Right lung (tissue), 5 donors: Measurements from ENCODE around the gene SORBS1. TPM values are rescaled to one million over a fixed set of nuclear protein-coding genes. Genes with fewer than 3 reads are reported as not detected.
"Not testable (repeated sequence)": the region's sequence is repeated elsewhere in the genome, so short reads cannot be mapped to it uniquely, and the experiment has no call there.

Source experiments
- DNase-seq, 2 donors: peaks; one replicate each; pipeline ENCODE4 v3.0.0-alpha.2; 2013
- polyA plus RNA-seq, 5 donors: library from polyadenylated mRNA; unstranded; fragments of 120-200 nt; gene quantifications; one replicate each; pipeline versions ENCODE4 v1.2.1 to v1.2.3, GENCODE V29; 2013; ENCODE audit warnings: inconsistent platforms in 1 of 5, low replicate concordance in 1 of 5; ENCODE audit not compliant: insufficient read length in 5 of 5, insufficient read depth in 1 of 5

SORBS1 gene
- polyA plus RNA-seq, 5 donors = 19.1 to 42.2 (median 31.5) TPM

DNA sequence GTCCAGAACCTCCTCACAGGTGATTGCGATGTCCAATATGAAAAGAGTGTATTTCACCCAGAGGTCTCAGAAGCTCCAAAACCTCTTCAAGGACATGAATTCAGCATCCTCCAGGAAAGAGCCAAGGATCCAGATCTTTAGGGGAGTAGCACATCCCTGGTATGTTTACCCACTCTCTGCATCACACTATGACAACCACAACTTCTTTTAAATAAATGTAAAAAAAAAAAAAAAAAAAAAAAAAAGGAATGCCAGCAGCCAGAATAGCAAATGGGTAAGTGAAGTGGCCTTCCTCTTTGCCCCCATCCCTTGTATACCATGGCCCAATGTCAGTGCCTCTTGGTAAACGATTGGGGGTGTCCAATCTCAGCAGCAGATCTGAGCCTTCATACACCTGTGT lies 67.3 kb downstream of the SORBS1 start:
- no peak for DNase-seq

DNA sequence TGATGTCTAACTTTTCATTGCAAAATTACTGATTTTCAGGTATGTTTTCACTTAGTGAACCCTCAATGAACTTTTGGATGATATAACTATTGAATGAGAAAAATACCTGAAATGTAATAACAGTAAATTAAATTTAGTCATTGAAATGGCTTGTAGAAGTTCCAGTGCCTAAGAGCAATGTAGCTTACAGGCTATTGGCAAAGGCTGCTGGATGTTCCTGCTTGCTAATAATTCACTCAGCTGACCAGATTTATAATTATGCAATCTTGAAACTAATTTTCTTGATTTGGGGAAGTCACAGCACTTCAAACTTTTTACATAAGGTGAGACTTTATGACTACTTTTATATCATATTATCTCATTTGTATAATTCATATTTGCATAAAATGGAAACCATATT lies 73.2 kb downstream of the SORBS1 start:
- DNase-seq = no peak

DNA sequence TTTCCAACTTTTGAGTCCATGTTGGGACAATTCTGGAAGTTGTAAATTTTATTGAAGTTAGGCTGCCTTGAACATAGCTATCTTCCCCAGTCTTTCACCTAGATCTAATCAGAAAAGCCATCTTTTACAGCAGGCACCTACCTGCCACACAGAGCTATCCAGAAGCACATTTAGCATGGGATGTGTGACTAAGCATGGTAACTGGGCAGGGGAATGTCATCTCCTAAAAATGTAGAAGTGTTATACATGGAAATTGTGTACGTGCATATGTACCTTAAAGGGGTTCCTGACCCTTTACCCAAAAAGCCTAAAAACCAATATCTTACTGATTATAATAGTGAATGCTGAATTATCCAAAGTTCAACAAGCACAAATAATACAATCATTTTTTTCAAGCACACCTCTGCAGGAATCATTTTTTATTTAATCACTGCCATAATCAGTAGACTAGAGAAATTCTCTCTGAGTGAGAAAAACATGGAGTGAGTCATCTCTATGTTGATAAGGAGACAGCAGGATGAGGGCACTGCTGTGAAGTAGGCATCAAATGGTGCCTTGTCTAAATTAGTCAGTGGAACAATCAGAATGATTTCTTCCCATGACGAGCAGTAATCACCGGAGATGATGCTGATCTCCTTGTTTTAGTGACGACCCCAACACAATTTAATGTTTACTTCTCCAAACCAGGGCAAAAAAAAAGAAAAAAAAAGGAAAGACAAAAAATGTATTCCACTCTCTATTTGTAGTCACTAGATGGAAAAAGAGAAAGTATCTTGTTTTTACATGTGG lies 75.9 kb downstream of the SORBS1 start:
- DNase-seq = no peak

DNA sequence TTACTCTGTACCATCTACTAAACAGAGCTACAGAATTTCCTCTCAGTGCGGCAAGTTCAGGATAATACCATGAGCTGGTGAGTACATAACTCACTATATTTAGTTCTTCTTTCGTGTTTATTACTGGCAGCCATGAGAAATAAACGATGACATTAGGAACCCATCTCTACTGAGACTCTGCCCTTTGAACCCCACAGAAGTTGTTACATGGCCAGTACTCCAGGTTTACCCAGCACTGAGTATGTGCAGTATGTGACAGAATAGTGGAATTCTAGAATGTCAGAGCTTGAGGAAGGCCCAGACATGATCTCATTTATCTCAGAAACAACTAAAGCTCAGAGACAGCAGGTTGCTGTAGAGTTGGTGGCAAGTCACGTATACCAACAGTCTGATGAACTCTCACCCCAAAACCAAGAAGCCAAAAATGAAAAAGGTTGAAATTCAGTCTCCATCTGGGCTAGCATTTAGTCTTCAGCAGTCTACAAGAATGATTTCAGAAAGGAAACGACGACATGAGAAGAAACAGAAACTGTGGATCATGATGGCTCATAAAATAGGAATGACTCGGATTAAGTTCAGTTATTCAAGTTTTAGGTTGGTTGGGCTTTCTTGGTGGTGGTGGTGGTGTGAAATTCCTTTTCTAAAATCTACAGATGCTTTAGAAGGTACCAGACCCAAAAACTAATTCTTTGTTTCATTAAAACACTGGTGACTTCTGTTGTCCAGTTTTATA lies 78.5 kb downstream of the SORBS1 start:
- no peak for DNase-seq

DNA sequence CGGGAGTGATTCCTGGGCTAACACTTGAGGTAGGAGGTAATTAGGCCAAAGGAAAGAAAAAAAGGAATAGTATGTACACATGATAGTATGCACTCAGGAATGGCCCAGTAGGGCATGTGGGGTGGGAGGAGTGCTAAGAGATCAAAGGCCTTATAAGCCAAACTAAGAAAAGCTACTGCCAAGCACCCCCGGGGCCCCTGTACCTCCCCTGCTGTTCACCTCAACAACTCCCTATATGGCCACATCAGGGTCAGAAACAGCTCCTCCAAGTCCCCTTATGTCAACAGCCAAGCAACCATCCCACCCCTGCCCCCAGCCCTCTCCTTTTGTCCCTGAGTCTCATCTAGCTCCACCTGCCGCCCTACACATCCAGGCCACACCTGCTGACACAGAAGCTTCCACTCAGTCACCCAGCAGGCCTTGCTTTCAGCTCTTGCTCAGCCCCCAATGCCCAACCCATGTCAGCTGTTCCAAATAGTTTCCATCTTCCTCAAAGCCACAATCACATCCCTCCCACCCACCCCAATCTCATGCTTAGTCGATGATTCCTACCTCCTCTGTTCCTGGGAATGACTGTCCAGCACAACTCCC lies 80.2 kb downstream of the SORBS1 start:
- no peak for DNase-seq

DNA sequence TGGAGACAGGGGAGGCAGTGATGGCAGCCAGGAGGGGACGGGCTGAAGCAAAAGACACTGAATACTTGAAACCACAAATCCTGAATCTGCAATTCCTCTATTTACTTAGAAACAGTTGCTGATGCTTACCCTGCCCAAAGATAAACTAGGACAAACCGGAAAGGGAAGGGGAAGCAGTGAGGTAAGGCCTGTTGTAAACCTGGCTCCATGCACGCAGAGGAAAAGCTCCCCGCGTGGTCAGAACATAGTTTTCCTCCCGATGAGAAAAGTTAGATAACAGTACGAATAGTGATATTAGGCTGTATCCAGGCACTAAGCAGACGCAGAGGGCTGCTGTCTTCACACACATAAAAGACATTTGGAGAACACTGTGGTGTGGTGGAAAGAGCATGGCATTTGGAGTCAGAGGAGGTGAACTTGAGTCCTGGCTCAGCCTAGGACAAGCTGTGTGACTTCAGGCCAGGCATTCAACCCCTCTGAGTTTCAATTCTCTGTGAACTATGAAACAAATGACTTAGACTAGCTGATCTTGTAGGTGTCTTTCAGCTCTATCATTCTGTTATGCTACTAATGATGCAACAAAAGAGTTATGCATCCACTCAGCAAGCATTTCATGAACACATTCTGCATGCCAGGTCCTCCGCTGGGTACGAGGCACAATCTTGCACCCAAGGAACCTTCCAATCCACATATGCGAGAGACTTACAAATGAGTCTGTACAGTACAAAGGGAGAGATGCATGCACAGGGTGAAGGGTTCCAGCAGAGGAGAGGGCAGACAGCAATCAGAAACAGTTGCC lies 80.9 kb downstream of the SORBS1 start:
- peak; percentile 42 to 62 for DNase-seq

DNA sequence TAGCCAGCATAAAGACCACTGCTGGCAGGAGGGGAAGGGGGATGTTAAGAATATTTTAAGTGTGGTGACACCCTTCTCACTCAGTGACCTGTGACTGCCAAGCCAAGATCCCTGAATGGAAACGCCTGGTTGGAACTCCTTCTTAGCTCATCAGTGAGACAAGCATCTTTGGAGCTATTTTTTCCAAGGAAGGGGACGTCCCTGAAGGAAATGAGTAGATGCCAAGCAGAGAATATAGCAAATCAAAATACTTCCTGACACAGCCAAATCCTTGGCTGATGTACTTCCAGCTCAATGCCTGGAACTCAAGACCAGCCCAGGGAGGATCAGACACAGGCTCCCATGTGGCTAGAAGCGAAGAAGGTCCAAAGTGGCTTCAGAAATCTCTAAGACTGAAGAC lies 82.2 kb downstream of the SORBS1 start:
- DNase-seq = no peak

DNA sequence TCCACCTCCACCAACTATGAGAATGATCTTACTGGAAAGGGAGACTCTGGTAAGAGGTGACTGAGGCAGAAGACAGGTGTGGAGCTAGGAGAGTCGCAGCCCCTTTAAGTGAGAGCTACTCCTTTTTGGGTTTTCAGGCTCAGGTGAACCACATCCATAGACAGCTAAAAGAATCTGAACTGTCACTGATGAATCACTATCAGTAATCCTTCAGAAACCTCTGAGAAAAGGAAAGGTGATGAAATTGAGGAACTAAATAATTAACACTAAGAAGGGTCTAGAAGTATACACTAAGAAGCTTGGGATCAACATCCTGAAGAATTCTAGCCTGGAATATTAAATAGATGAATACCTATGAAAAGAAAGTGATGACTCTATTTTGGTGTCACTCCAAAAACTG lies 83.0 kb downstream of the SORBS1 start:
- DNase-seq = no peak

DNA sequence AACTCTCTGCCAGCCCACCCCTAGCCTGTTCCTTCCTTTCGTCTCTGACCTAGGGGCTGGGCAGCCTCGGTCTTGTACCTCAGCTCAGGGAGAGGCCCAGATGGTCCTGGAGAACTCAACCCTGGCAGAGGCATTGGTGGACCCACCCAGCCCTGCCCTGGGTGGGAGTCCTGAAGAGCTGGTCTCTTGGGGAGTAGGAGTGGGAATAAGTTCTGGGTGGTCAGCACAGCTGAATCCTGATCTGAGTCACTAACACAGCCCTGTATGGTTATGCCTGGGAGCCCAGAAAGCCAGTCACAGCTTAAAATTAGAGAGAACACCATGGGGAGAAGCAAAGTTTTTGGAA lies 84.0 kb downstream of the SORBS1 start:
- DNase-seq = no peak

DNA sequence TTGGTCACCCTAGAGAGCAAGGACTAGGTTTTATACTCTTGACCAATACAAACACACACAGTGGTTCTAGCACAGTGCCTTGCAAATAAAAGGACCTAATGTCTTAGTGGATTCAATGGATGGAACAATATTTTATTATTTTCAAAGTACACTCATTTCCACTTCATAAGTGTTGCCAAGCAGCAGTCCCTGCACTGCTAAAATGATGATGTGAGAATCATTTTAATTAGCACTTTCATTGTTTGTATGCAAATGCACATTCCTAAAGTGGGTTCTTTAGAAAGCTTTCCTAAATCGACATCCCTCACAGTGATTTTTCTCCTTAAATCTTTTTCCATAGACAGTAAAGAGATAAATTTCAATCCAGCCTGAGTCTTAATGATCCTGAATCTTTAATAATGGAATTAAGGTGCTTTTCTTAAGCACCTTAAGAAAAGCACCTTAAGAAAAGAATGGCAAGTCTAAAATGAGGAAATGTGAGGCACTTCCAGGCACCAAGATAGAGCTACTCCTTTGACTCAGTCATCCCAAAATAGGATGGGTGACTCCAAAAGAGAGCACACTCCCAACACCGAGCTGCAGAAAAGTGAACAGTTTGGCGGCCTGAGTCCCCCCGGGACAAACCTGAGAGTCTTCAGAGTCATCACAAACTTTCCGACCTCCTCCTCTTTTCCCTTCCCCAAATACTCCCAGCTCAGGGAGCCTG lies 84.5 kb downstream of the SORBS1 start:
- DNase-seq = no peak

DNA sequence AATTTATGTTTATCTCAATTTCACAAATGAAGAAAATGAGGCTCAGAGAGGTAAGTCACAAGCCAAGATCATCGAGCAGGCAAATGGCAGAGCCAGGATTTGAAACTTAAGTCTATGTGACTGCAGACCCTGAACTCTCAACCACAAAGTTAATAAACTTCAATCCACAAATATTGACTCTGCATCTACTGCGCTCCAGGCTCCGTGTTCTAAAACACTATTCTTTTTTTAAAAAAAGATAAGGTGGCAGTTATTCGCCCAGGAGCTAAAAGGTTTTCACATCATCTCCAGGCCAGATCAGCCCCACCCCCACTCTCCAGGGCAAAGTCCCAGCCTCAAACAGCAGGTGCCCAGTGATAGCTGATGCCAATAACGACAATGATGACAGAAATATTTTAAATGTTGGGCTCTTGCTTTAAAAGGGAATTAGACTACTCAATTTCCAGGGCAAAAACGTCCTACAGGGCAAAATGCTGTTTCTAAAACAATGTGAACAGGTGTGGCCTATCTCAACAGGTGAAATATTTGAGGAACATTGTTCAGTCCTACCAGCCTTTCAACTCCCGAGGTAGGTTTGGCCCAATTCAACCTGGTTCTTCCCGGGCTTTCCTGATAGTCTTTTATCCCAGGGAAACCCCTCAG lies 85.2 kb downstream of the SORBS1 start:
- no peak for DNase-seq

DNA sequence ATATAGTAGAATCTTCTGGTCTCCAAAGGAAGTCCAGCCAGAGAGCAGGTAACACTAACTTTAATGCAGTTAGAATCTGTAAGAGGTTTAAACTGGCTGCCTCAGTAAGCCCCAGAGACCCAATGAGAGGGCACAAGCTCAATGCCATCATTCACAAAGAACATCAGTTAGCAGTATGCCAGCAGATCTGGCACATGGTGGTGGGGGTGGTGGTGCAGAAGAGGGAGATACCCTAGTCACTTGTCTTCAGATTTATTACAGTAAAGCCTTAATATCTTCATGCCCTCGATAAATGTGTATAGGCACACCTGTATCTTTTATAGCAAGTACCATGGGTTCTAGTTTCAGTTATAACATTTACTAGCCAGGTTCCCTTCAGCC lies 86.2 kb downstream of the SORBS1 start:
- no peak for DNase-seq

DNA sequence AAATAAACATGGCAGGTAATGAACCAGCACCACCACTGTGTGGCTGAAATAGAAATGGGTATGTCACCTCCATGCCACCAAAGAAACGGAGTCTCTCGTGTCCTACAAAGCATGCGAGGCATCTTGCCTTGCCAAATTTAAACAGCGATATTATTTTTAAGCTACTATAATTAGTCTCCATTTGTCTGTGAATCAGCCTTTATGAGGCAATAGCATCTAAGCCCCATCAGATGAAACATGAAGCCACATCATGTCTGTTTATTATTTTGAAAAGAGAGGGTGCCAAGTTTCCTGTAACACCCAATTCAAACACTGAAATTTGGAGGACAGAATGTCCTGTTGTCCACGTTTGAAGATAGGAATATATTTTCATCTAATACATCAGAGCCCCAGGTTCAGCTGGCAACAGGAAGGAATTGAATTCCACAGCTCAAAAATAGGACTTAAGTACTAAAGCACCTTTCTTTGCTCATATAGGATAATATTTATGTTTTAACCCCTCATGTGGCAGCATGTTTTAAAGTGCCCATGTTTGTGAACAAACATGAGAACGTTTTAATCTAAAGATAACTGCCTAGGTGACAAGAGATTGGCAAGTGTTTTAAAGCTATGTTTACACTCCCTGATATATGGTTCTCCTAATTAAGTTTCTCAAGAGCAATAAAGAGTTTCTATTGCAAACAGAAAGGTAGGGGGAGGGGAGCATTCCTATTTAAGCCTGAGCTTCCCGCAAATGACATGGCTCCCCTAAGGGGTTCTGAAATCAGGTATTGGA lies 86.8 kb downstream of the SORBS1 start:
- DNase-seq = peak; percentile 61 to 65

DNA sequence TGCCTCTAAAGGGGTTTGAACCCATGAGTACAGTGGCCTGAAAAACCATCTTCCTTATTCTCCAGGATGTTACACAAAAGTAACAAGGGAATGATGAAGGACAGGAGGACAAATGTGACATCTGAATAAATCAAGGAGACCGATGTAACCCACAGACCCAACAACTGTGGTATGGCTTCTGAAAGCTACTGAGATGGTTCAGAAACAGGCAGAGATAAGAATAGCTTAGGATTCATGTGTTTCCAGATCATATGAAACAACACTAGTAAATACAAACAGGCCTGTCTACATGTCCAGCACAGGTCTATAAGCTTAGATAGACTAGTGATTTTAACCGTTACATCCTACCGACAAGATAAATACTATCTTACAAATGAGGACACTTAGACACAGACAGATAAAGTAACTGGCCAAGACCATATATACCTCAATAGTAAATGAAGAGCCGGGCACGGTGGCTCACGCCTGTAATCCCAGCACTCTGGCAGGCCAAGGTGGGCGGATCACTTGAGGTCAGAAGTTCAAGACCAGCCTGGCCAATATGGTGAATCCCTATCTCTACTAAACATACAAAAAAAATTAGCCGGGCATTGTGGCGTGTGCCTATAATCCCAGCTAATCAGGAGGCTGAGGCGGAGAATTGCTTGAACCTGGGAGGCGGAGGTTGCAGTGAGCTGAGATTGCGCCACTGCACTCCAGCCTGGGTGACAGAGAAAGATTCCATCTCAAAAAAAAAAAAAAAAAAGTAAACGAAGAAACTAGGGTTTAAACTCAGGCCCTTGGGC lies 88.7 kb downstream of the SORBS1 start:
- no peak for DNase-seq

DNA sequence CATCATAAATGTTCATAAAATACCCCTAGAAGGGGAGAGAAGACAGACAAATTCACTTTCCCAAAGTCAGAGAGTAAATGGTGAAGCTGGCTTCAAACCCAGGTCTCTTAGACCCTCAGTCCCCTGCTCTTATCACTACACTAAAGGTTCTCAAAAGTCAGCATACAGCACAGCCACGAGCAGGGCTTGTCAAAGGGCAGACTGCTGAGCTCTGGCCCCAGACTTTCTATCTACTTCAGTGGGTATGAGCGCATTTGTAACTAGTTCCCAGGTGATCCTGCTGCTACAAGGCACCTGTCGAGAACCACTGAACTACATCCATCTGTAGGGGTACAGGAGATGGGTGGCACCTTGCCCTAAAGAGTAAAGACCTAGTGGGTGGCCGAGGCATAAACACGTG lies 91.5 kb downstream of the SORBS1 start:
- no peak for DNase-seq

DNA sequence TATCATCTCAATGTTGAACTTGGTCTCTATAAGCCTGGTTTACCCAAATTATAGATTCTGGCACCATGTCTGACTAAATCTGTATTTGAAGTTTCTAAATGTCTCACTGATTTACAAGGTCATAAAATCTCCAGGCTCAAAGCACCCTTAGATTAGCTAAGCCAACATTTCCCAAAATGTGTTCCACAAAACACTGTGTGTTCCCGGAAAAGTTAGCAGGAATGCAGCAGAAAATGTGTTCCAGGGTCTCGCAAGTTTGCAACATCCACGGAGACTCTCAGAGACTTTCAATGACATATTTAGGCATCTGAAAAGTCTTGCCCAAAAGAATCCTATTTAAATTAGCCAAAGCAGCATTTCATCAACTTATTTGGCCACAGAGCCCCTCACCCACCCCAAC lies 91.9 kb downstream of the SORBS1 start:
- no peak for DNase-seq

DNA sequence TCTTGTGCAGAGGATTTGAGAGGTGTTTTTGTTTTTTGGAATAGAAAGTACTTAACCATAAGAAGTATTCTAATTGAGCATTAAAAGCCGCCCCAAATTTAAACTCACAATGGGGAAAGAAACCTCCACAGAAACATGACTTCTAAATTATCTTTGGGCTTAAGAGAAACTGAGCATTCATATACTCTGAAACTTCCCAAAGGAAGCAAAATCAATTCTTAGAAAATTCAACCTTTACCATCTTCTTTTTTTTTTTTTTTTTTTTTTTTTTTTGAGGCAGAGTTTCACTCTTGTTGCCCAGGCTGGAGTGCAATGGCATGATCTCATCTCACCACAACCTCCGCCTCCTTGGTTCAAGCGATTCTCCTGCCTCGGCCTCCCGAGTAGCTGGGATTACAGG lies 93.5 kb downstream of the SORBS1 start:
- DNase-seq = not testable (repeated sequence)

DNA sequence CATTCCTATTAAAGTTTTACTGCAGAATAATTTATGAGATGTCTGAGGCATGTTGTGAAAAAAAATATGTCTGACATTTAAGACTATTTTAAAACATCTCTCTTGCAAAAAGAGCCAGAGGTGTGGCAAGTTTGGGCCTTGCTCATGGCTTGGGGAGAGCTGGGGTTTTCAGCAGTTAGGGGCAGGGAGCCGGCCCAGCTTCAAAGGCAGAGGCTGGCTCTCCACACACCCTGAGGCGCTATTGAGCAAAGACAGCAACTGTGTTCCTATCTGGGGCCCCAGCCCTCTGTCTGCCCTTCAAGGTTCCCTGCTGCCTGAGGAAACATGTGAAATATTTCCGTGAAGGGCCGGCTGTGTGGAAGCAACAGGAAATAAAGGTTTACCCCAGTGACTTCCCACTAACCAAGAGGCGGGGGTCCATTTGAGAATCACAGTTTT lies 94.0 kb downstream of the SORBS1 start:
- peak in 1 of 2 donors; percentile 30 for DNase-seq

DNA sequence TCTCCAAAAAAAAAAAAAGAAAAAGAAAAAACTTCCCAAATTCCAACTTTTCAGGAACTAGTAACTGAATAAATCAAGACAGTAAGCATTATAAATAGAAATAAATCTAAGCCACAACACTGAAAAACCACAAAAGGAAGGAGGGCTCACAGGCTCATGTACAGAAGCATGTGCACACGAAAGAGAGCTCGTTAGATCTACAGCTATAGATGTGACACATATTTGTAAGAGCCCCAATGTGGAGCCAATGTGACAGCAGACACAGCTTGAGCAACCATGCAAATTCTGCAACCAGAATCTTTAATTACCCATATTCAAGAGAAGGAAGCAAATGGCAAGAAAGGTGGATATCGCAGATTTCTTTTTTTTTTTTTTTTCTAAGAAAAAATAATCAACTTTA lies 94.7 kb downstream of the SORBS1 start:
- no peak for DNase-seq
